Activated T-cell treated with anti-CD3 and anti-CD28 coated beads for 1 hour (primary cell): ENCODE results near the gene CIAO3.

Experiments
- DNase-seq: peaks from one replicate; pipeline ENCODE4 v3.0.0-alpha.2; 2020; ENCODE audit warnings: low read depth

CIAO3 gene

GRCh38 chr16:775236-775796 is 34.5 kb upstream of the CIAO3 start:
- DNase-seq = no peak

GRCh38 chr16:774086-775001 is 33.5 kb upstream of the CIAO3 start:
- no peak for DNase-seq

GRCh38 chr16:772959-773358 is 32.2 kb upstream of the CIAO3 start:
- DNase-seq = no peak

GRCh38 chr16:770411-770810 is 29.6 kb upstream of the CIAO3 start:
- no peak for DNase-seq

DNA sequence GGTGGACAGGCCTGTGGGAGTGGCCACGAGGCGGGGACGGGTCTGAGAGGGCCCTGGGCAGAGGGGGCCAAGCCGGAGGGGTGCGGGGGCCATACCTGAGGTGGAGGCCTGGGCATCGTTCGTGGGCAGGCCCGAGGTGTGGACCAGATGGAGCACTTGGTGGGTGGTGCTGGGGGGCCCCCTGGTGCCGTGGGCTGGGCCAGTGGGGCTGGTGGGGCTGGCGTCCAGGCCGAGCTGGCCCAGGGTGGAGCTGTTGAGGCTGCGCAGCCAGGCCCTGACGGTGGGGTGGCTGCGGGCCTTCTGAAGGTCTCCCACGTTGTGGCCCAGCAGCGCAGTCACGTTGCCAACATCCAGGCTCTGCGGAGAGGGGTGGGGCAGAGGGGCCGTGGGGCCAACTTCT is 29.1 kb upstream of the CIAO3 start:
- DNase-seq = no peak

- DNase-seq = no peak
Measured at GRCh38 chr16:769184-769784, 28.5 kb upstream of the CIAO3 start.

- no peak for DNase-seq
Measured at GRCh38 chr16:768428-768827, 27.6 kb upstream of the CIAO3 start.

DNA sequence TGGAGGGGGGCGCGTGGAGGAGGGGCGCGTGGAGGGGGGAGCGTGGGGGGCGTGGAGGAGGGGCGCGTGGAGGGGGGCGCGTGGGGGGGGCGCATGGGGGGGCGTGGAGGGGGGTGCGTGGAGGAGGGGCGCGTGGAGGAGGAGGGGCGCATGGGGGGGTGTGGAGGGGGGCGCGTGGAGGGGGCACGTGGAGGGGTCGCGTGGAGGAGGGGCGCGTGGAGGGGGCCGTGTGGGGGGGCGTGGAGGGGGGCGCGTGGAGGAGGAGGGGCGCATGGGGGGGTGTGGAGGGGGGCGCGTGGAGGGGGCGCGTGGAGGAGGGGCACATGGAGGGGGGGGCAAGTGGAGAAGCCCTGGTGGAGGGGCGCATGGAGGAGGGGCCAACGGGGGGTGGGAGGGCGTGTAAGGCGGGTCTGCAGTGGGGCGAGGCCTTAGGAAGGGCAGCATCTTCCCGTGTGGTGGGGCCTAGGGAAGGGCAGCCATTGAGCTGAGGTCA is 27.0 kb upstream of the CIAO3 start:
- no peak for DNase-seq

GRCh38 chr16:766820-767640 is 26.2 kb upstream of the CIAO3 start:
- DNase-seq = no peak

- no peak for DNase-seq
Measured at GRCh38 chr16:766008-766819, 25.4 kb upstream of the CIAO3 start.

DNA sequence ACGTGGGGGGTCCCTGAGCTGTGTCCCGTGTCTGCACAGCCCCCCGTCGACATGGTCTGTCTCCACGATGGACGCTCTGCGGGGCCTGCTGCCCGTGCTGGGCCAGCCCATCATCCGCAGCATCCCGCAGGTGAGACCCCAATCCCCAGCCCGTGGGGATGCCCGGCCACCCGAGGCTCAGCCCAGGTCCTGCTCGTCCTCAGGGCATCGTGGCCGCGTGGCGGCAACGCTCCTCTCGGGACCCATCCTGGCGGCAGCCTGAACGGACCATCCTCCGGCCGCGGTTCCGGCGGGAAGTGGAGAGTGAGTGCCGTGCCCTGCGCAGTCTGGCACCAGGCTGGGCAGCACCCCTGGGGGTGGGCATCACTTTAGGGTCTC is 24.7 kb upstream of the CIAO3 start:
- no peak for DNase-seq

DNA sequence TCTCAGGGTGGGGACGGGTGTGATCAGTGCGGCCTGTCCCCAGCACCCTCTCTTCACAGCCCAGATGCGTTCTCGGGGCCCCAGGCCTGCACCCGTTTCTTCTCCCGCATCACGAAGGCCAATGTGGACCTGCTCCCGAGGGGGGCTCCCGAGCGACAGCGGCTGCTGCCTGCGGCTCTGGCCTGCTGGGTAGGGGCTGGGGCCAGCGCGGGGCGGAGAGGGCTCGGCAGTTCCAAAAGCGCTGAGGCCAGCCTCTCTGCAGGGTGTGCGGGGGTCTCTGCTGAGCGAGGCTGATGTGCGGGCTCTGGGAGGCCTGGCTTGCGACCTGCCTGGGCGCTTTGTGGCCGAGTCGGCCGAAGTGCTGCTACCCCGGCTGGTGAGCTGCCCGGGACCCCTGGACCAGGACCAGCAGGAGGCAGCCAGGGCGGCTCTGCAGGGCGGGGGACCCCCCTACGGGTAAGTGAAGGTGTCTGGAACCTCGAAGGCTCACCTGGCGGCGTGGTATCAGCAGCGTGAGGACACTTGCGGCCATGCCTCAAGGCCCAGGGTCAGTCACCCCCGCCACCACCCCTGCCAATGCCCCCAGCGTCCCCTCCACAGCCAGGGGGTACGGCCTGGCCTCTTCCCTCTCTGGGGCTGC is 24.2 kb upstream of the CIAO3 start:
- DNase-seq = no peak

DNA sequence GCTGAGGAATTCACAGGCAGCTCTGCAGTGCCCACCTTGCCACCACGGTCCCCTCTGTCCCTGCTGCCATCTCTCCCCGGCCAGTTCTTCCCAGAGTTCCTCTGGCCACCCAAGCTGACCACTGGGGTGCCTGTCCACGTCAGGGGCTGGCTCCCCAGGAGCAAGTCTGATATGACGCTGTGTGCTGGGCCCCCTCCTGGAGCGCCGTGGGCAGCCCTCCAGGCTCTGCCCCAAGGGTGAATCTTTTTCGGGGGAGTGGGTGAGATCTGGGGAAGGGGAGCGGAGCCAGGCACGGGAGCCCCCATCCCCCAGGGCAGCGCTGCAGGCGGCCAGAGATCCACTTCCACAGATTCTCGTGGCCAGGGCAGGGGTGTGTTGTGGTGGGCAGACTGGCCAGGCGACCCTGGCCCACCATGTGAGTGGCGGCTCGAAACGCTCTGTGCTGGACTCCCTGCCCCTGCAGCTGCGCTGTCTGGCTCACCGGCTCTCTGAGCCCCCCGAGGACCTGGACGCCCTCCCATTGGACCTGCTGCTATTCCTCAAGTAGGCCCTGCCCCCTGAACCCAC is 23.5 kb upstream of the CIAO3 start:
- DNase-seq = no peak

DNA sequence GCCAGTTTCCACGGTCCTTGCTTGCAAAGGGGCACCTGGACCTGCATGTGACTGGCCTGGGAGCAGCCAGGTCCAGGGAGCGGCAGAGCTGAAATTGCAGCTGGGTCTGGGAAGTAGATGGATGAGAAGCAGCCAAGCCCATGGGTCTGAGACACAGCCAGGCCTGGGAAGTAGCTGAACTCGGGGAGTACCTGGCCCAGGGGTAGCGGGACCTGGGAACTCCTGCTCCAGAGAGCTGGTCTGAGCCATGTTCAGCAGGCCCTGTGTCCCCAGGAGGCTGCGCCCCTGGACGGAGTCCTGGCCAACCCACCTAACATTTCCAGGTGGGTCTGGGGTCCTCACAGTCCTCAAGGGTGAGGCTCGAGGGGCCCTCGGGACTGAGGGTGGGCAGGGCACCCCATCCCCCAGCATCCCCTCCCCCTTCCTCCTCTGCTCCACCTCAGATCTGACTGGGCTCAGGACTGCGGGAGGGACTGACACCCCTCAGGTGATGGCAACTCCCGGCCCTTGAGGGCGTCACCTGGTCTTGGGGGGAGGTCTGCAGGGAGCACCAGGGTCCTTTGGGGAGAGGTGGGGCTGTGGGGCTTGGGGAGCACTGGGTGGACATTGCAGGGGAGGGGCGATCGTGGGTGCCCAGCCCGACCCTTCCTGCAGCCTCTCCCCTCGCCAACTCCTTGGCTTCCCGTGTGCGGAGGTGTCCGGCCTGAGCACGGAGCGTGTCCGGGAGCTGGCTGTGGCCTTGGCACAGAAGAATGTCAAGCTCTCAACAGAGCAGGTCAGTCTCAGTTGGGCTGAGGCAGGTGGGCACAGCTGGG is 22.8 kb upstream of the CIAO3 start:
- no peak for DNase-seq

DNA sequence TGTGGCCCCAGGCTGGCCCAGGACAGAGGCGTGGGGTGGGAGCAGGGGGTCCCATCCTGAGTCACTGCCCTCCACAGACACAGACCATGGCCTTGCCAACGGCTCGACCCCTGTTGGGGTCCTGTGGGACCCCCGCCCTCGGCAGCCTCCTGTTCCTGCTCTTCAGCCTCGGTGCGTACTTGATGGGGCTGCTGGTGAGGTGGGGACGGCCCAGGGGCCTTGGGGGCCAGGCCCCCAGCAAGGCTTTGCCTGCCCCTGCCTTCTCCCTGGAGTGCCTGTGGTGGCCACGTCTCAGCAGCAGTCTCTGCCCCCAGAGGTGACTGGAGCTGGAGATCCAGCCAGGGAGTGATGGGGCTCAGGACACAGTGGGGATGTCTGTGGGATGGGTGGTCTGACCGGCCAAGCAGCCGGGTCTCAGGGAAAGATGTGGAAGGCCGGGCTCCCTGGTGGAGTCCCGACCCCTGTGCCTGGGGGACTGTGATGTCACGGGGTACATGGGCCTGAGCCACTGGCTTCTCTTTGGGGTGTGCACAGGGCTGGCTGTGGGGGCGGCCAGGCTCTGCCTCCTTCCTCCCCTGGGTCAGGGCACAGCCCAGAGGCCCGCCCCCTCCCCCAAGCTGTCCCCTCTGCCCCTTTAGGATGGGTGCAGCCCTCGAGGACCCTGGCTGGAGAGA is 21.9 kb upstream of the CIAO3 start:
- DNase-seq = no peak

- no peak for DNase-seq
Measured at GRCh38 chr16:761625-762513, 21.1 kb upstream of the CIAO3 start.

DNA sequence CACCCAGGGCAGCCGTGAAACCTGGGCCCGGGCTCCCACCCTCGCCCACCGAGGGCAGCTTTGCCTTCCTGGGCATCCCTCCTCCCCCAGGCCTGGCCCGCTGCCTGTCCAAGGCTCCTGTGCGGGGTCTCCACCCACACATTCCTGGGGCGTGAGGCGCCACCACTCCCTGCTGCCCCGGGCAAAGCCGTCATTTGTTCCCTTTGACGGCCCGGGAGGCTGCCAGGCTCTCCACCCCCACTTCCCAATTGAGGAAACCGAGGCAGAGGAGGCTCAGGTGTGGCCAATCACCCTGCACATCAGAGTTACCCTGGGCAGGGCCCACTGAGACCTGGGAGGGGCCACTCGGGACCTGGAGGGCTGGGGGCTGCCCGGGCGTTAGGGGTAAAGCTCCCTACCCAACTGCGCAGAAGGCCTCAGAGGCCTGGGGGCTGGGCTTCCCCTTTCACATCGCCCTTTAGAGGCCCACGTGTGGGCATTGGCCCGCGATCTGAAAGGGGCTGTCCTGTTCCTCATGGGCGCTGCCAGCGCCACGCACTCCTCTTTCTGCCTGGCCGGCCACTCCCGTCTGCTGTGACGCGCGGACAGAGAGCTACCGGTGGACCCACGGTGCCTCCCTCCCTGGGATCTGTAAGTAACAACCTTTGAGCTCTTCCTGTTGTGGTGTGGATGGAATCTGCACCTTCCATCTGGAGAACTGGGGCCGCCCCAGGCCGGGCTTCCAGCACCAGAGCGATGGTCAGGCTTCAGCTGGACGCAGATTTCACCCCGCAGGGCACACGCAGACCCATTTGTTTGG is 19.9 kb upstream of the CIAO3 start, which contains the start of gene MSLN:
Gene MSLN, plus strand, starts transcription at position 190 of the 799 bp plus-strand sequence. CDS start 1,947 bp downstream, outside the sequence.
- DNase-seq = no peak
